Activated CD8-positive, alpha-beta memory T cell treated with anti-CD3 and anti-CD28 coated beads, Interleukin-2, amount 50 U/mL, for 4 hours (primary cell): Measurements from ENCODE around the gene GRM8.

Experiments used
- DNase-seq: peaks from one replicate; pipeline ENCODE4 v3.0.0-alpha.2; 2020

The GRM8 gene

DNA sequence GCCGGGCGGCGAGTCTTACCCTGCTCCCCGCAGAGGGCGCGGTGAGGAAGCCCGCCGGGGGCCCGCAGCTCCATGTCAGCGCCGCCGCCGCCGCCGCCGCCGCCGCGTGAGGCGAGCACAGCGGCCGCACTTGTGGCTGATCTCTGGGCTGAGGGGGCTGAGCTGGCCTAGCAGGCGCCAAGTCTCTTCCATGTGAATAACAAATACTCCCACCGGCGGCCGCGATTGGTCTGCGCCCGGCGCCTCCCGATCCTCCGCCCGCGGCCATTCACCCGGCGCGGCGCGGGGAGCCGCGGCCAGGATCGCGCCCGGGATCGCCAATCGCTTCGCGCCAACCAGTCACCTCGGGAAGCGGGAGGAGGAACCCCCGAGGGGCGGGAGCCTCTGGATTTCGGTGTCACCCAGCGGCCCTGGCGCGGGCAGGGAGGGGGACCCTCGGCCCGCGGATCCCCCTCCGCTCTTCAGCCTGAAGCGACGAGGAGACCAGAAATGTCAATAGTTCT lies at the start of gene GRM8:
TSS of gene GRM8 (minus strand) at position 164 of the 503 bp plus-strand sequence.
- peak; percentile 29 for DNase-seq

DNA sequence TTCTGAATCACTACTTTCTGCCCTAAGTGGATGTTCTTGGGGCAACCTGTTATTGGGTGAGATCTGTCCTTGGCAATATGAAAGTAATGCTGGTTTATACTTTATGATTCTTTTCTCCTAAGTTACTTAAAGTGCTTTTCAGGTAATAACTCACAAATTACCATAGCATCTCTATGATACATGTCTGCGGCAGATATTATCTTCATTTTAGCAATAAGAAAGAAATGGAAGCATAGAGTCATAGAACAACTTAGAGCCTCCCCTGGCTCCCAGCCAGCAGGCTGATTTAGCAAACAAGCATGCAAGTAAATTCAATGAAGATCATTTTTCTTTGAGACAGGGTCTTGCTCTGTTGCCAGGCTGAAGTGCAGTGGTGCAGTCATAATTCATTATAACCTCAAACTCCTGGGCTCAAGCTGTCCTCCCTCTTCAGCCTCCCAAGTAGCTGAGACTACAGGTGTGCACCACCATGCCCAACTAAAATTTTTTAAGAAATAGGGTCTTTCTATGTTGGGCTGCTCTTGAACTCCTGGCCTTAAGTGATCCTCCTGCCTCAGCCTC lies 38.1 kb upstream of the GRM8 start:
- no peak for DNase-seq

DNA sequence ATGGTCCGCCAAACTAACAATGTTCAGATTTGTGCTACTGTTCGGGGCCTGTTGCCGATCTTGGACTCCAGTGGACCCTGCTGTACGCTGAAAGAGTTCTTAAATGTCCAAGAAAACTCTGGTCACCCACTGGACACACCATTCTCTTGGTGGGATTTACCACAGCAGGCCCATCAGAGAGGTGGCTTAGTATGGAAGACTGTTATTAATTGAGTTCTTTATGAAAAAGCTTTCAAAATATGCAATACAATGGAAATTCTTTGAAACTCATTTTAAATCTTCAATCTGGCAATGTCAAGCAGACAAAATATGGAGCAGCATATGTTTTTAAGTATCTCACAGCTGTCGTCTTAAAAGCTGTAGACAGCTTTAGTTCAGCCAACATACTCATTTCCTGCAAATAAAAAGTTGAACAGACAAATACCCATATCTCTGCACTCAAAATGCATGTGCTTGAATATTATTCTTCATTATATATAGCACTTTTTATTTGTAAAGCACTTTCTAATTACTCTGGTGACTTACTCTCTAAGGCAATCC lies 37.4 kb upstream of the GRM8 start:
- DNase-seq = no peak

DNA sequence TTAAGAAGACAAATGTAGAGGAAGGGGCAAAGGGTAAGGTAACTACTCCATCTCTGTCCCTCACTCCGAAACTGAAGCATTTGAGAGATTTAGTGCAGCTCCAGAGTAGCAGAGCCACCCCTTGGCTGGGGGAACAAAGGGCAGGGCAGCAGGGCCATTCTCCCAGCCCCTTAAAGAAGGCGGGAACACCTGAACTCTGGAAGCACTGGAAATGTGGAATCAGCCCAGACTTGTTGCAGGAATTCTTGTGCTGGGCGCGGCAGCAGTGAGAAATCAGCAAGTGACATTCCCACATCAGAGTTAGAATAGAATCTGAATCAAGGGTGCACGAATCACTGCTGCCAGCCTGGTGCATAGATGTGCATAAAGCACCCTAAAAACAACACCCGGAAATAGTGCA lies 34.4 kb upstream of the GRM8 start:
- no peak for DNase-seq

DNA sequence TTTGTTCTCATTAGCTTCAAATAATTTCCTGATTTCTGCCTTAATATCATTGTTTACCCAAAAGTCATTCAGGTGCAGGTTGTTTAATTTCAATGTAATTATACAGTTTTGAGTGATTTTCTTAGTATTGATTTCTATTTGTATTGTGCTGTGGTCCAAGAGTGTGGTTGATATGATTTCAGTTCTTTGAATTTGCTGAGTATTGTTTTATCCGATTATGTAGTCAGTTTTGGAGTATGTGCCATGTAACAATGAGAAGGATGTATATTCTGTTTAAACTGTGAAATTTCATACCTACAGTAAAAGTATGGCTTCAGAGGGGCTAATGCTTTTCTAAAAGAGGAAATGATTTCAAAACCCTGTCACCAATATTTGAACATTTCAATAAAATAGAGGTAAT lies 17.4 kb upstream of the GRM8 start:
- DNase-seq = no peak

DNA sequence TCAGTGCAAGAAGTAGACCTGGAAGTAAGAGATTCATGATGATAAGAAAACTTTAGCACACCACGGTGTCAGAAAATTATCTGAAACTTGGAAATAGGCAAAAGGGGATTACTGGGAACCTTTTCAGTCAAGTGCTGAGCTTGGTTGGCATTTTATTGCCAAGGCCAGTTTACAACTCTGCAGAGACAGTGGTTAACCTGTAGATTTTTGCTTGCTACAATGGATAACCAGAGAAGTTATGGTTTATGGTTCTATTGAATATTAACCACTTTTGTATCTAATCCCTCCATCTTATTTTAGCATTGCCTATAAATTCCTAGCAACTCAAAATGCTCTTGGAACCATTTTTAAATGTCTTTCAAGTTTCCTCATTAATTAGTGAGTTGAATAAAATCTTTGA lies 13.3 kb upstream of the GRM8 start:
- DNase-seq = no peak

DNA sequence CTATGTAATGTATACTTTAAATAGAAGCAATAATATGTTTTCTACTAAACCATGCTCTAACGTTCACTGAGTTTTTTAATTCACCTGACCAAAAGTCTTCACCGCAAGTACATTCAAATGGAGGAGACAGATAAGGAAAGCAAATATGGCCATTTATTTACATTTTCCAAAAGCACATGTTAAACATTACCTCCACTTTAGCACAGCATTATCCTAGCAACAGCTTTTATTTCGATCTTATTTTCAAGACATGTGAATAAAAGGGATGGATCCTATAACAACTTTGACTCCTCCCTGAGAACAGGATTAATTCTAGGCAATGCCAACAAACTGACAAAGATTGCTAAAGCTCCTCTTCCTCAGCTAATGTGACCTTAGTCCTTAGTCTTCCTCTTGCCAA lies 11.5 kb upstream of the GRM8 start:
- DNase-seq = no peak

DNA sequence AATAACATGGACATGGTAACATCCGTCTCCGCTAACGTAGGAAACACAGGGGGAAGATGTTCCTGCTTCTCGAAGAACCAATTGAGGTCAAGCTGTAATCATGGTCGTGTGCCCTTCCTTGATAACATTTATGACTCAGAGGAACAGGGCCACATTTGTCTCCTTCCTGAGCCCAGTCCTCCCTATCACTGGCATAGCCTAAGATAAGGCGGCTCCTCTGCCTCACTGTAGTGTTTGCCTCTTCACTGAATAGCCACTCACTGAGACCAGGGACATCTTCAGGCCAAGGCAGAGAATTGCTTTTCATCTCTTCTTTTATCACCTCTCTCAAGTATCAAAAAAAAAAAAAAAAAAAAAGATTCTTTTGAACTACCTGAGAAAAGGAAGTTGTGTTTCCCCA lies 5.4 kb upstream of the GRM8 start:
- no peak for DNase-seq

DNA sequence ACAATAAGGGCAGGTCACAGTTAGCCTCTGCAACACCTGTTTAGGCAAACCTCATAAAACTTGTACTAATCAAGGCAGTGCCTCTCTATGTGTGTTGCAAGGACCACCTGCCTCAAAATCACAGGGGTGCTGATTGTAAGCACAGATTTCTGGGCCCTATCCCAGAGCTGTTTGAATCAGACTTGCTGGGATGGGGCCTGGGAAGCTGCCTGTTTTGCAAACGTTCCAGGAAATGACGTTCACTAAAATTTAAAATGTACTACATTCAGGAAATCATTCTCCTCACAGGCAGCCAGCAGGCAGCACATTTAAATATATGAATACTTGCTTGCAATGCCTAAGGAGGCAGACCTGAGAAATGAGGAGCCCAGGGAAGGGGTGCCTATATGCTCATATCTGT lies 4.3 kb upstream of the GRM8 start:
- no peak for DNase-seq

DNA sequence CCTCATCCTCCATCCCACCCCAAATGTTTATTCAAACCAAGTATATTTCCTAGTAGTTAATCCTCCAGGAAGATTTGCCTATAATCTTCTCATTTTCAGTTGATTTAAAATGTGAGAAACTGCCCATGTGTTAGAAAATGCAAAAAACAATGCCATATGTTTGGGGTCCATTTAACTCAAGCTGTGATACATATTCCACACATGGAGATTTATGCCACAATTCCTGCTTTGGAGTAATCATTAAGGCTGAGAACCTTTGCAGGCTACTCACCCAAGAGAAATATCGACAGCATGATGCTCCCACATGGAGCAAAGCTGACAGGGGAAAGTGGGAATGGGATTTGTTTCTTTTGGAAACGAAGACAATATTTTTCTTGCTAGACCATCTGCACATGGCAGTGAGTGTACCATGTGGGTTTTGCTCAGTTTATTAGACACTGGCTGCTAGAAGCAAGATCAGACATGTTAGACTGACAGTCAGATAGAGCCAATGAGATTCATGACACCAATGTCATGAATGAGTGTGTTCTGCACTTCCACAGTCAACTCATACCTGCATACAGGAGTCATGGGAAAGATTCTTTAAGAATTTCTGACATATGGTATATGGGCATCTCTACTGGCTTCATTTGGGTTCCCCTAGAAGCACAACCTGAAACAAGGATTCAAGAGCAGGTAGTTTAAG lies 3.4 kb upstream of the GRM8 start:
- DNase-seq = no peak

DNA sequence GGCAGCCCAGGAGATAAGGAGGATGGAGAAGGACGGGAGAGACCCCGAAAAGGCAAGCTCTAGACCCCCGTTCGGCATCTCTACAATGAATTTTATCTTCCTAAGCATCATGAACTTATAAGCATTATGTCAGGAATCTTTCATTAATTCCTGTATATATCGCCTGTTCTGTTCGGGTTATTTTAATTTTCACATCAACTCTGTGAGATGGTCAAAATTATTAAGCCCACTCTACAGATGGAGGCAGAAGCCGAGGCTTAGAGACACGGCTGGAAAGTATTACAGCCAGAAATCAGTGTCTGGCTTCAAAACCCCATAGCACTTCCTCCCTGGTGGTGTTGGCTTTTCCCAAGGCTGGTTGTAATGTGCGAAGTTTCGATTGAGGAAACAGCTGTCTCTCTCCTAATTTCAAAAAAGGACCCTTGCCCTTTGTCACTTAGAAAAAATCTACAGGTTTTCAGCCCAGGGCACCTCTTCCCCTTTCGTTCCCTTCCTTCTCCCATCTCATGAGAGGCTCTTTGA lies 1.5 kb upstream of the GRM8 start:
- DNase-seq = no peak

DNA sequence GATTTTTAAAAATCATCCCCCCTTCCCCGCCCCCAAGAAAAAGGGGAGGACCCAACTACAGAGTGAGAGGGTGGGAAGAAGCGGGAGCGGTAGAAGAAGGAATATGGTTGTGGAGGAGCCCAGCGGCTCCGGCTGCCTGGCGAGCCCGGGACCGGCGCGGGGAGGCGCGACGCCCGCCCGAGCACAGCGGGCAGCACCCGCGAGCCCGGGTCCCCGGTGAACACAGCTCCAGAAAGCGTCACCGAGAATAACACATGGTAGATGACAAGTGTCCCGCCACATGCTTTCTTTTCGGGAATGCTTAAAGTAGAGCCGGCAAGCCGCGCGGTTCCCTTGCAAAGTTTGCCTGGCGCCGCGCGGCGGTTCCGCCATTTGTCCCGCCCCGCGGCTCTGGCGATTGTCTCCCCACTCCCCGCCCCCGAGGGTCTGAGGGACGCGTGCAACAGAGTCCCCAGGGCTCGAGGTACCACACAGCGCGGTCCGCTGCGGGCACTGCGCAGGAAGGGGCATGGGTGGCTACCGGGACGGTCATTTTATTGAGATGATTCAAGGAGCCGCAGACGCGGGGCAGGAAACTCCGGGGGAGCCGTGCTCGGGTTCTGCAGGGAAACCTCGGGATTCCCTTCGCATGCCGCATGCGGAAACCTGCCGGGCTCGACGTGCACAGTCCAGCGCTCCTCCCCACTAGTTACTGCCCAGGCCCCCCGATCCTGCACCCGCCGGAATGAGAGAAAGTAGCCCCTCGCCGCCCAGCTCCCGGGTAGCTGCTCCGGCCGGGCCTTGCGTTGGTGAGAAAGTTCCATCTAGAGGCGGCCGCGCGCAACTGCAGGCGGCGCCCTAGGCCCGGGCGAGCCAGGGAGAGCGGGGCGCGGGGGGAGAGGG lies 781 bp upstream of the GRM8 start:
- peak; percentile 67 for DNase-seq

DNA sequence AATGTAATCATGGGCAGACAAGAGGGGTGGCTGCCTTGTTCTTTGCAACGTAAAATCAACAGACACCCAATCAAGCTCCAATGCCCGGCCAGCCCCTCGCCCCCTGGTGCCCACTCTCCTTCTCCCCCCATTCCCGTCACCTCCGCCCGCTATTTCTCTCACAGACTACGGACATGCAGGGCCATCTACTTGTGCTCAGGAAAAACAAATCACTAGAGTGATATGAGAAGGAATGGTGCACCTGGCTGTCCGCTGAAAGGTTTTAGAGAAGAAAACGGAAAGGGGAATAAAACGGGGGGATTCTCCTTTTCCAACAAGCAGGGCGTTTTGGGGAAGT lies 396 bp downstream of the GRM8 start:
- no peak for DNase-seq

DNA sequence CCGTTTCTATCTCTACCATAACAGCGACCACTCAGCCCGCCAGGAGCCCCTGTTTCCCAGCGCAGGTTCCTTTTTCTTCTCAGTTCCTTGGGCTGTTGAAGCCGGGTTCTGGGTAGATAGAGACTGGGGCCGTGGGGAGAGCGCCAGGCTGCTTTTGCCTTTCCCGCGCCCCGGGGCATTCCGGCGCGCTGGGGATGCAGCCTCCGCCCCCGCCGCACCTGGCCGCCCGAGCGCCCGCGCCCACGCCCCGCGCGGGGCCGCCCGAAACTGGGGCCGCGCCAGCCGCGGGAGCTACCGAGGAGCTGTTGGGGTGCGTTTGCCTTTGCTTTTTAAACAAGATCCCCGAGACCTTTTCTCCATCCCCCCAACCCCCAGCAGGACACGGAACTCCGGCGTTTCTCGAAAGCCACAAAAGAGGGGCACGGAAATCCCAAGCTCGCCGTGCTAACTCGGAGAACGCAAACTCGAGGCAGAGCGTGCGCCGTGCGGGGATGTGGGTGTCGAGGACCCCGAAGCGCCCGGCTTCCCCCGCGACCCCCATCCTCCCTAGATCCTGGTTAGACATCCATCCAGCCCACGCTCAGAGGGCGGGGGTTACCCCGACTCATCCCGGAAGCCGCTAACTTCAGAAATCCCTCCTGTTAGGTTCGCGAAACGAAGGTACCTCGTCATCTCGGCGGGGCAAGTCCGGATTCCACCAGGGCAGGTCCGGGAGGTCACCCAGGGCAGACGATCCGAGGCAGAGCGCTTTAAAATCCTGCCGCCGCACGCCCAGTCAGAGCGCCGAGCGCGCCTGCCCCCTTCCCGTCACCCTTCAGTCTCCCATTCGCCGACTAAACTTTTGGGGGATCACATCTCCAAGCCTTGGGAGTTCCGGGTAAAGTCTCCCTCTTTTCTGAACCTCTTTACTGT lies 1.0 kb downstream of the GRM8 start:
- DNase-seq = peak; percentile 24

DNA sequence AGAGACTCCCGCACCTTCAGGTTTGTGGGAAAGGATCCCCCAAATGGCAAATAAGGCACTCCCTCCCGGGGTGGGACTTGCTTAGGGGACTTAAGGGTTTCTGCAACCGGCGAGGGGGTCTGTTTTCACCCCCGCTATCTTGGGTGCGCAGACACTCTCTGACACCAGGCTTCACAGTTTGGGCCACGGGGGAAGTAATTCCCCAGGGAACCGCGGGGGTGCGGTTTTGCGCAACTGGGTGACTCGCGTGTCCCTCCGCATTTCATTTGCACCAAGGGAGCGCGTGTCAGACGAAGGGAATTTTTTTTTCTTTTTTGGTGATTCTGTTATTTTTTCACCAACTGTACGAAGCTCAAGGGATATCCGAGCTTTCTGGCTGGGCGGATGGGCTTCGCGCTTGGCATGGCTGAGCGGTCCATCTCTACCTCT lies 1.7 kb downstream of the GRM8 start:
- no peak for DNase-seq

DNA sequence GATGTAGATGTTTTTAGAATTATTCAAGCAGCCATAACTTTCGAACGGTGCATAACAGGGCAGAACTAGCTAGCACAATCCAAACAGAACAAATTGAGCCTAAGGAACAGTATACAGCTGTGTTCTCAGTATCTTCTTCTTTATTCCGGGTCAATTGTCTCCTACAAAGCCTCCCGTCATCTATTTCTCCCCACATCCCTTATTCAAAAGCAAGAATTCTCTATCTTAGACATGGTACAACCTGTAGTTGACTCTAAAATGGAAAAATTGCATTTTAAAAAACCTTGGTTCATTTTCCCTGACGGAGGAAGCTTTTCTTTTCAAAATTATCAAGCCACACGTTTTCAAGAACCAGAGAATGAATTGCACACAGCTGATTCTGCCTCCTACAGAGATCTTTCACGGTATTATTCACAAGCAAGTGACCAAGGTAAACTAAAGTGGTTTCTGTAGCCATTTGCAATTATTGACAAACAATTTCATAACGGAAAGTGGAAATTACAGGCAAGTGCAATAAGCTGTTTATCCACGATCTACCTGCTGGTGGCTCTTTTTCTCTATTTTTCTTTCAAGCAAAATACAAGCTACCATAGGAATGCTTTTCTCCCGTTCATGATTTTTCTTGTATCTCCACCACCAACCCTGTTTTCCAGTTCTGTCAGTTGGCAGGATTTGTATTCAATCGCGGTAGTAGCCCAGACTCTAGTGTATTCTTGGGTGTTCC lies 2.3 kb downstream of the GRM8 start:
- no peak for DNase-seq

DNA sequence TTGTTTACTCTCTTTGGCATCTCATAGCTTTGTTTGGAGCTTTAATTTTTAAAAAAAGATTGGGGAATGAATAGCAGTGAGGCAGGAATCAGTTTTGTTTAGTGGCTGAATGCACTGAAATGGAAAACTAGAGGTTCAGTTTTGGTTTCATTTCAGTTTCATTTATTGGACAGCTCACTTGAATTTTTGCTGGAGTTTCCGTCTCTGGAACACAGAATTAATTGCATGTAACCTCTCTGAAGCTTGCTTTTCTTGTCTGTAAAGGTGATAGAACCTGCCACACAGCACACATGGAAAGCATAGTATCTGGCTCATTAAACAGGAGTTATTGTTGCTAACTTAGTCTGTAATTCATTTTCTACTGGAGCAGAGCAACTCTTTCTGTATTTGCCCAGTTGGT lies 7.1 kb downstream of the GRM8 start:
- DNase-seq = no peak

DNA sequence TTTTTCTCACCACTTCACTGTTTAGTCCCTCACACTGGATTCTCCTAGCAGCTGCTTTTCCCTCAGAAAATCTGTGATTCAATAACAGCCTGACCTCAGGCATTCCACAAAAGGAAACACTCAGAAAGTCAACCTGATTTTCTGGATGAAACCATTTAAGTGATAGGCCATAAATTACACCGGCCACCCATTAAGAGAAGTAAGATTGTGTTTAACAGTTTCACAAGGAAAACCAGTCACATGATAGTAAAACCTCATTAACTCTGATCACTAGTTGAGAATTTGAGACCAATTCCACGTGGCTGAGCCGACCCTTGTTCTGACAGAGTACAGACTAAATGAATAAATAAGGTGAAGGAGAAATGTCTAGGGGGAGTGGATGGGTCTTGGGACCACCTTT lies 7.7 kb downstream of the GRM8 start:
- DNase-seq = no peak

DNA sequence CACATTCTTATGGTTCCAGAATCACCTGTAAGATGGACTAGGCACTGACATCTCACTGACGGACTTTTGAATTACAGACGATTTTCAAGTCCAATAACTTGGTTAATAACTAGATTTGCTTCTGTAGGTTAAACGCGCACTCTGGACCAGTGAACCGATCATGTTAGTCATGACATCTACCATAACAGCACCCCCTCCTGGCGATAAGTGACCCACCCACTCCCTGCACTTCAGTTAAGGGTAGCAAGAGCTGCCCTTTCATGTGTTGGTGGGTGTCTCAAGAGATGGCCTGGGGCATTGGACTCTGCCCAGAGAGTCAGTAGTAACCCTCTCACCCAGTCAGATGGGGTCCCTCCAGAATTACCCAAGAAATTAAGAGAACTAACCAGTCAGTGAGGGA lies 12.9 kb downstream of the GRM8 start:
- no peak for DNase-seq

DNA sequence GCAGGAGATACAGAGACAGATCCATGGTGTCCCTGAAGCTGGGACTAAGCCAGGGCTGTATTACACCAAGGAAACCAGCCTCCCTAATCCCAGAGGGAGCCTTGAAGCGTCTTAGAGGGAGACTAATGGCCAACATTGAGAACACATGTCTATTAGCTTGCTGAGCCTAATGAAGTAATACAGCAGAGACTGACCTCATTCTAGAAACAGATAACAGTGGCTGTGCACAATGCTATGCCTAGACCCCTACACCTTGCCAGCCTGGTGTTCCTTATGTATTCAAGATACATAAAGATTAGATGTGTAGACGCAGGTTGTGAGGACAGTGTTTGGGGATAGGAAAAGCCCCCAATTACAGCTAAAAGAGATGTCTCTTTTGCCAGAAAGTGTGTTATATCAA lies 19.1 kb downstream of the GRM8 start:
- no peak for DNase-seq

DNA sequence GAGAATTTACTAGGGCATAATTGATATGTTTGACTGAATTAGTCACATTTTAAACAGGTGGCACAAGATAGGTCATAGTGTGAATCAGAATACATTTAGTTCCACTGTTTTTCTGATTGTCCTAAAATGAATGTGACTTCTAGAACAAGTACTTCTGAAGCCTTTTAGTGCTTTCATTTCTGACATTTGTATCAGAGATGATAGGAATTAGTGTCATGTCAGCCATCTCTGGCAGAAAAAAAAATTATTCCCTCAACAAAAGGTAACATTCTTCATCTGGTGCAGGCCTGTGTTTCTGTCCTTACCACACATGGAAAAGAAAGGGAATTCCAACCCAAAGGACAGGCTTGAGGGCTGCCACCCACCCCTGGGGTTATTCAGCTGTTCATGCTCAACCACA lies 21.3 kb downstream of the GRM8 start:
- no peak for DNase-seq
